OCI-LY1 (cell line): ENCODE measurements around the gene DOK4.

Experiments used
- H2AFZ ChIP-seq: fragments of 200-600 bp; sonication (generic), shearing (Covaris generic); 2 replicates; pipeline ENCODE4 v1.6.0; 2014; ENCODE audit warnings: antibody characterized with exemption, mild to moderate bottlenecking, low read length
- H3F3A ChIP-seq: fragments of 200-600 bp; sonication (generic), shearing (Covaris generic); 2 replicates; pipeline ENCODE4 v1.6.0; 2014; ENCODE audit warnings: mild to moderate bottlenecking, antibody characterized with exemption, low read length, moderate library complexity; ENCODE audit not compliant: insufficient read depth
- H3K27ac ChIP-seq: fragments of 200-600 bp; sonication (generic); 2 replicates; pipeline ENCODE4 v1.5.1; 2014; ENCODE audit warnings: low read length, mixed run types, mild to moderate bottlenecking, low read depth; ENCODE audit not compliant: poor library complexity, severe bottlenecking
- H3K27me3 ChIP-seq: fragments of 200-600 bp; sonication (generic); 2 replicates; pipeline ENCODE4 v1.6.0; 2014; ENCODE audit warnings: antibody characterized with exemption, mild to moderate bottlenecking, low read length, moderate library complexity; ENCODE audit not compliant: insufficient read depth
- H3K36me3 ChIP-seq: fragments of 200-600 bp; sonication (generic); 2 replicates; pipeline ENCODE4 v1.6.1; 2014; ENCODE audit warnings: mild to moderate bottlenecking, antibody characterized with exemption, low read length, moderate library complexity, mixed read lengths; ENCODE audit not compliant: insufficient read depth
- H3K4me1 ChIP-seq: fragments of 200-600 bp; sonication (generic); 2 replicates; pipeline ENCODE4 v1.5.1; 2014; ENCODE audit warnings: mild to moderate bottlenecking, low read length, moderate library complexity; ENCODE audit not compliant: insufficient read depth, severe bottlenecking
- H3K4me2 ChIP-seq: fragments of 200-600 bp; sonication (generic), shearing (Covaris generic); 2 replicates; pipeline ENCODE4 v1.6.1; 2014; ENCODE audit warnings: low read length
- H3K4me3 ChIP-seq: fragments of 200-600 bp; sonication (generic); 2 replicates; pipeline ENCODE4 v1.5.1; 2014; ENCODE audit warnings: low read length, low read depth, mild to moderate bottlenecking, mixed read lengths; ENCODE audit not compliant: poor library complexity, severe bottlenecking
- H3K79me2 ChIP-seq: fragments of 200-600 bp; shearing (Covaris generic); 2 replicates; pipeline ENCODE4 v1.6.1; 2016; ENCODE audit warnings: mixed run types, low read length, mixed read lengths; ENCODE audit not compliant: insufficient read depth
- H3K9ac ChIP-seq: fragments of 200-600 bp; sonication (generic), shearing (Covaris generic); 2 replicates; pipeline ENCODE4 v1.6.1; 2014; ENCODE audit warnings: mild to moderate bottlenecking, low read length, mixed read lengths
- H3K9me2 ChIP-seq: fragments of 200-600 bp; sonication (generic), shearing (Covaris generic); 2 replicates; pipeline ENCODE4 v1.6.1; 2014; ENCODE audit warnings: low read depth, mild to moderate bottlenecking, low read length, mixed read lengths
- H3K9me3 ChIP-seq: fragments of 200-600 bp; shearing (Covaris generic); 2 replicates; pipeline ENCODE4 v1.6.1; 2014; ENCODE audit warnings: low read length, mixed read lengths
- H4K20me1 ChIP-seq: fragments of 200-600 bp; sonication (generic), shearing (Covaris generic); 2 replicates; pipeline ENCODE4 v1.6.0; 2016; ENCODE audit warnings: mild to moderate bottlenecking, low read length; ENCODE audit not compliant: insufficient read depth
- EZH2 ChIP-seq: fragments of 200-600 bp; sonication (generic), shearing (Covaris generic); IDR thresholded peaks from 2 replicates; pipeline ENCODE4 v1.8.0; 2017; ENCODE audit warnings: borderline replicate concordance, mixed run types, mild to moderate bottlenecking, antibody characterized with exemption, low read length, moderate library complexity, mixed read lengths
- TF ChIP-seq, protein P1 (sequence below): fragments of 200-600 bp; sonication (generic), shearing (Covaris generic); IDR thresholded peaks from 2 replicates; pipeline ENCODE4 v1.5.1; 2017; ENCODE audit warnings: mild to moderate bottlenecking, antibody characterized with exemption, low read length, moderate library complexity, mixed read lengths

The DOK4 gene

DNA sequence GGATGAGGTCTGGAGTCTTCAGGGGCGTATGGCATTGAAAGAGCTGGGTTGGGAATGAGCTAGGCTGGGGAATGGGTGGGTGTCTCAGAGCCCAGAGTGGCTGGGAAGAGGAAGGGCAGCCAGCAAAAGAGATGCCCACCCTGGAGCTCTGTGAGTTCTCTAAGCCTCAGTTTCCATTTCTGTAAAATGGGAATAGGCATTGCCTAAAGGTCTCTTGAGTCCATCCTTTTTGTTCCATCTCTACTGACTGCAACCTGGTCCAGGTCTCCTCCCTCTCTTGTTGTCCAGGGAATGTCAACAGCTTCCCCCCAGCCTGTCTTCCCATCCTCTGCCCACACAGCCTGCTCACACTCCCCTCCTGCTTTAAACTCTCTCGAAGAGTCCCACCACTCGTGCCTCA is 30.5 kb upstream of the DOK4 start:
- no peaks in the 10 kb centered on the region for H3K9me2 ChIP-seq
- no peak overlapping the region for H3K4me2 ChIP-seq
- H3K27me3 ChIP-seq, result no peaks in the 10 kb centered on the region
- no peaks in the 10 kb centered on the region for H4K20me1 ChIP-seq
- H3K79me2 ChIP-seq, result no peaks in the 10 kb centered on the region
- no peak overlapping the region for H3K9ac ChIP-seq
- H3K36me3 ChIP-seq, result no peaks in the 10 kb centered on the region
- H3K9me3 ChIP-seq, result no peaks in the 10 kb centered on the region
- H3K4me3 ChIP-seq, result no peak overlapping the region
- no peak overlapping the region for H3K27ac ChIP-seq
- H3F3A ChIP-seq, result no peaks in the 10 kb centered on the region
- no peaks in the 10 kb centered on the region for H3K4me1 ChIP-seq
- H2AFZ ChIP-seq, result no peak overlapping the region
- no peak for TF ChIP-seq EZH2
- TF ChIP-seq, protein P1, sequence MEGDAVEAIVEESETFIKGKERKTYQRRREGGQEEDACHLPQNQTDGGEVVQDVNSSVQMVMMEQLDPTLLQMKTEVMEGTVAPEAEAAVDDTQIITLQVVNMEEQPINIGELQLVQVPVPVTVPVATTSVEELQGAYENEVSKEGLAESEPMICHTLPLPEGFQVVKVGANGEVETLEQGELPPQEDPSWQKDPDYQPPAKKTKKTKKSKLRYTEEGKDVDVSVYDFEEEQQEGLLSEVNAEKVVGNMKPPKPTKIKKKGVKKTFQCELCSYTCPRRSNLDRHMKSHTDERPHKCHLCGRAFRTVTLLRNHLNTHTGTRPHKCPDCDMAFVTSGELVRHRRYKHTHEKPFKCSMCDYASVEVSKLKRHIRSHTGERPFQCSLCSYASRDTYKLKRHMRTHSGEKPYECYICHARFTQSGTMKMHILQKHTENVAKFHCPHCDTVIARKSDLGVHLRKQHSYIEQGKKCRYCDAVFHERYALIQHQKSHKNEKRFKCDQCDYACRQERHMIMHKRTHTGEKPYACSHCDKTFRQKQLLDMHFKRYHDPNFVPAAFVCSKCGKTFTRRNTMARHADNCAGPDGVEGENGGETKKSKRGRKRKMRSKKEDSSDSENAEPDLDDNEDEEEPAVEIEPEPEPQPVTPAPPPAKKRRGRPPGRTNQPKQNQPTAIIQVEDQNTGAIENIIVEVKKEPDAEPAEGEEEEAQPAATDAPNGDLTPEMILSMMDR, result no peak

DNA sequence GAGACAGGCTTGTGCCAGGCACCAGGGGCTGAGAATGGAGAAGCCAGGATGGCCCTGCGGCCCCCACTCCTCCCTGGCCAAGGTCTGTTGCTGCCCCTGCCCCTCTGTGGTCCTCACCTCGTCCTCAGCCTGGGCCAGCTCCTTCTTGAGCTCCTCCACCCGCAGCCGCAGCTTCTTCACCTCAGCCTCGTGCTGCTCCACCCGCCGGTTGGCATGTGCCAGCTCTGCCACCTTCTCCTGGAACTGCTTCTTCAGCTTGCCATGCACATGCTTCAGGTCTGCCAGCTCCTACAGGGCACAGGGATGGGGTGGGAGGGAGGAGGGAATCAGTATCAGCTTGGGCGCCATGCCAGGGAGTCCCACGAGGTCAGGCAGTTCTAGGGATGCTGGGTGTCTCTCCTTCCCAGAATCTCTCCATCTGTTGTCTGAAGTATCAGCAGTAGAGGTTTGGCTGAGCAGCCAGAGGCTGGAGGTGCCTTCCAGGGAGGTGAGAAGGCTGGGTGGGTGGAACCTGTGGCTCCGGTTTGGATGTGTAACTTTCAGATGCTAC is 30.0 kb upstream of the DOK4 start:
- no peak overlapping the region for H3K4me3 ChIP-seq
- no peak for TF ChIP-seq EZH2
- TF ChIP-seq, protein P1, result no peak
- H3K79me2 ChIP-seq, result no peaks in the 10 kb centered on the region
- no peaks in the 10 kb centered on the region for H3F3A ChIP-seq
- H3K4me1 ChIP-seq, result no peaks in the 10 kb centered on the region
- H3K27me3 ChIP-seq, result no peaks in the 10 kb centered on the region
- H3K9ac ChIP-seq, result no peak overlapping the region
- H3K27ac ChIP-seq, result no peak overlapping the region
- H3K36me3 ChIP-seq, result no peaks in the 10 kb centered on the region
- no peak overlapping the region for H3K4me2 ChIP-seq
- no peaks in the 10 kb centered on the region for H4K20me1 ChIP-seq
- H3K9me2 ChIP-seq, result no peaks in the 10 kb centered on the region
- no peaks in the 10 kb centered on the region for H3K9me3 ChIP-seq
- H2AFZ ChIP-seq, result no peak overlapping the region

DNA sequence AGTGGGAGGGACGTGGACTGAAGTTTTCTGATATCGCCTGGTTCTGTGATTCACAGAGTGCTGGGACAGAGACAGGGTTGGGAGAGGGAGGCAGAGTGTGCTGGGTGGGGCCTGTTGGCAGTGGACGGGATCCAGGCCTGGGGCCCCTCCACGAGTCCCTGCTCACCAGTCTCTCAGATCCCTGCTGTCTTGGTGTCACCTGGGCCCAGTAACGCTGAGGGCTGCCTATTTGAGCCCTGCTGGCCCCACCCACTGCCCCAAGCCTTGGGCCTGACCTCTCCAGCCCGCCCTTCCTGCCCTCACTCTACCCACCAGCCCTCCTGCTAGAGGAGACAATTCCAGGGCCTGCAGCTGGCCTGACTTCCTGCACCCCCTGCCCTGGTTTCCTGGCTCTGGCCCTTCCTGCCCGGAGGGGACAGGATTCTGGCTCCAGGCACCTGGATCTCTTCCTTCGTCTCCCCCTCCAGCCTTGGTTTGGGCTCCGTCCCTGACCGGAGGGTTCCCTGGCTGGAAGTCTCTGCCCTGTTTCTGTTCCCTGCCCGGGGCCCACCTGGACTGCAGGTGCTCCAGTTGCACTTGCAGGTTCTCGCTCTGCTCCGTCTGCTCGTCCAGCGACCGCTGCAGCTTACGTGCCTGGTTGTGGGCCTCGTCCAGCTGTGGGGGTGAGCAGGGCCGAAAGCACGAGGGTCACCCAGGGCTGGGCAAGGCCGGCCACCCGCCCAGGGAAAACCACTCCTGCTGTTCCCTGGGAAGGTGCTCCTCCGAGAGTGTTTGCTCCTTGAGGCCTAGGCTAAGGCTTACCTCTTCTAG is 28.7 kb upstream of the DOK4 start:
- no peak for TF ChIP-seq EZH2
- TF ChIP-seq, protein P1, result no peak
- Histone ChIP-seq H3K4me3 (no peak overlapping the region), H3K9me3 (no peaks in the 10 kb centered on the region), H3K9me2 (no peaks in the 10 kb centered on the region), H3K9ac (no peak overlapping the region), H3K27ac (no peak overlapping the region), H4K20me1 (no peaks in the 10 kb centered on the region), H3K36me3 (no peaks in the 10 kb centered on the region), H3K4me1 (no peaks in the 10 kb centered on the region), H3K79me2 (no peaks in the 10 kb centered on the region), H3K4me2 (no peak overlapping the region), H3K27me3 (0 out of 2 replicates have a peak, but pooled peaks cover 5% of the 10 kb centered on the region), H3F3A (no peaks in the 10 kb centered on the region), H2AFZ (no peak overlapping the region)
